A673 (cell line): ENCODE data around the gene MINDY2. TPM values are rescaled to one million over a fixed set of nuclear protein-coding genes. Genes with fewer than 3 reads are reported as not detected.

Source experiments
- Bru-seq: library from RNA; stranded (reverse); fragments of 400-500 nt; gene quantifications from one replicate; lab custom pipeline; 2021; lab: Mats Ljungman, UMichigan
- BruChase-seq, 2 experiments: library from RNA; stranded (reverse); fragments of 400-500 nt; gene quantifications; one replicate each; lab custom pipeline; 2021; lab: Mats Ljungman, UMichigan
- BruUV-seq: library from RNA; stranded (reverse); fragments of 400-500 nt; replicated peaks from 2 replicates; lab custom pipeline; 2021; lab: Mats Ljungman, UMichigan
- CTCF ChIA-PET: fragments of 300-600 bp; sonication (Branson Sonifier 250); formaldehyde crosslinking; loops from one replicate; lab custom pipeline; 2022; ENCODE audit warnings: antibody characterized with exemption; lab: Charles Lee
- POLR2A ChIA-PET: fragments of 300-600 bp; sonication (Branson Sonifier 250); formaldehyde crosslinking; loops from one replicate; lab custom pipeline; 2022; ENCODE audit warnings: antibody characterized with exemption; ENCODE audit not compliant: low non-redundant PET; lab: Charles Lee
- DNase-seq: peaks from one replicate; pipeline ENCODE4 v3.0.0-alpha.2; 2015; ENCODE audit warnings: low spot score
- H3K27ac ChIP-seq: fragments of 200-600 bp; sonication (generic); 2 replicates; pipeline ENCODE4 v1.5.1; 2016; ENCODE audit warnings: mixed run types, low read depth, mild to moderate bottlenecking, mixed read lengths, antibody characterized with exemption, low read length; ENCODE audit not compliant: poor library complexity, severe bottlenecking
- H3K27me3 ChIP-seq: fragments of 200-600 bp; sonication (generic); replicated peaks from 2 replicates; pipeline ENCODE4 v1.6.1; 2017; ENCODE audit warnings: mixed run types, low read depth, mild to moderate bottlenecking, mixed read lengths, antibody characterized with exemption, low read length; ENCODE audit not compliant: insufficient read depth, poor library complexity
- H3K36me3 ChIP-seq: fragments of 200-600 bp; sonication (generic); 2 replicates; pipeline ENCODE4 v1.6.1; 2016; ENCODE audit warnings: mixed run types, mild to moderate bottlenecking, mixed read lengths, antibody characterized with exemption, low read length; ENCODE audit not compliant: insufficient read depth, poor library complexity, severe bottlenecking
- H3K4me1 ChIP-seq: fragments of 200-600 bp; sonication (generic); 2 replicates; pipeline ENCODE4 v1.6.1; 2017; ENCODE audit warnings: mixed run types, mild to moderate bottlenecking, mixed read lengths, antibody characterized with exemption, low read length; ENCODE audit not compliant: insufficient read depth, poor library complexity, severe bottlenecking
- H3K4me3 ChIP-seq: fragments of 200-600 bp; sonication (generic); 2 replicates; pipeline ENCODE4 v1.5.1; 2016; ENCODE audit warnings: low read depth, mixed run types, mild to moderate bottlenecking, mixed read lengths, low read length; ENCODE audit not compliant: poor library complexity, severe bottlenecking
- H3K9me3 ChIP-seq: fragments of 200-600 bp; sonication (generic); 2 replicates; pipeline ENCODE4 v1.6.1; 2016; ENCODE audit warnings: mixed run types, low read depth, mild to moderate bottlenecking, mixed read lengths, antibody characterized with exemption, low read length; ENCODE audit not compliant: poor library complexity, severe bottlenecking
- EZH2 ChIP-seq: fragments of 200-600 bp; sonication (generic); IDR thresholded peaks from 2 replicates; pipeline ENCODE4 v1.6.1; 2017; ENCODE audit warnings: borderline replicate concordance, low read depth, mild to moderate bottlenecking, mixed read lengths, antibody characterized with exemption, low read length; ENCODE audit not compliant: poor library complexity, severe bottlenecking
- intact Hi-C: fragments of 100-400 bp; cut with micrococcal nuclease; formaldehyde crosslinking; loops from one replicate; pipeline ENCODE4 v1.10.0; 2022; ENCODE audit not compliant: unreplicated experiment
- long read RNA-seq: library from polyadenylated mRNA; stranded (forward); transcript quantifications from one replicate; pipeline ENCODE4 v2.0.0, GENCODE V29; 2022
- total RNA-seq: library from RNA; stranded (reverse); gene quantifications from 2 replicates; pipeline ENCODE4 v1.2.3, GENCODE V29; 2021
- TF ChIP-seq, protein P1 (sequence below): fragments of 300-800, 200-600 bp; sonication (generic); conservative IDR thresholded peaks from 2 replicates; pipeline ENCODE4 v1.5.1; 2017; ENCODE audit warnings: low read depth, mild to moderate bottlenecking, antibody characterized with exemption, low read length, moderate library complexity, mixed read lengths

The MINDY2 gene, protein sequence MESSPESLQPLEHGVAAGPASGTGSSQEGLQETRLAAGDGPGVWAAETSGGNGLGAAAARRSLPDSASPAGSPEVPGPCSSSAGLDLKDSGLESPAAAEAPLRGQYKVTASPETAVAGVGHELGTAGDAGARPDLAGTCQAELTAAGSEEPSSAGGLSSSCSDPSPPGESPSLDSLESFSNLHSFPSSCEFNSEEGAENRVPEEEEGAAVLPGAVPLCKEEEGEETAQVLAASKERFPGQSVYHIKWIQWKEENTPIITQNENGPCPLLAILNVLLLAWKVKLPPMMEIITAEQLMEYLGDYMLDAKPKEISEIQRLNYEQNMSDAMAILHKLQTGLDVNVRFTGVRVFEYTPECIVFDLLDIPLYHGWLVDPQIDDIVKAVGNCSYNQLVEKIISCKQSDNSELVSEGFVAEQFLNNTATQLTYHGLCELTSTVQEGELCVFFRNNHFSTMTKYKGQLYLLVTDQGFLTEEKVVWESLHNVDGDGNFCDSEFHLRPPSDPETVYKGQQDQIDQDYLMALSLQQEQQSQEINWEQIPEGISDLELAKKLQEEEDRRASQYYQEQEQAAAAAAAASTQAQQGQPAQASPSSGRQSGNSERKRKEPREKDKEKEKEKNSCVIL
- 13.0 and 14.1 TPM in 2 replicates for total RNA-seq
- percentile 59 among the genes with signal in this experiment for Bru-seq, nascent RNA
- percentile 61 among the genes with signal in this experiment for BruChase-seq, experiment 1, labeled RNA remaining after a 2-hour chase
- BruChase-seq, experiment 2, labeled RNA remaining after a 6-hour chase, result percentile 74 among the genes with signal in this experiment
- long read RNA-seq, full-length matches to known transcripts, result 7 of 33 reads
- long read RNA-seq, partial matches to known transcripts, result 0 of 33 reads
- long read RNA-seq, other reads (novel, unspliced or antisense), result 26 of 33 reads

- BruUV-seq, result no TSS peak
- Histone ChIP-seq H3K4me1 (peaks cover 10% of the 10 kb centered on the region), H3K4me3 (peak within 1 kb of the TSS; percentile 85), H3K36me3 (no peaks in the 10 kb centered on the region), H3K27ac (peak within 1 kb of the TSS; percentile 83), H3K27me3 (no peaks in the 10 kb centered on the region), H3K9me3 (no peaks in the 10 kb centered on the region)
- CTCF ChIA-PET, result interaction anchor here (0.5 to 1.4 kb wide), 7 partner anchors 11 to 558 kb away, joined by 3 to 14 read pairs (median 3); partner anchors contain the start of gene ADAM10
- intact Hi-C loops, result loop anchor here (5.0 kb wide), 1 partner anchor 499 kb away; no protein-coding TSS in a partner anchor
- TF ChIP-seq EZH2, result no peak
- TF ChIP-seq, protein P1, sequence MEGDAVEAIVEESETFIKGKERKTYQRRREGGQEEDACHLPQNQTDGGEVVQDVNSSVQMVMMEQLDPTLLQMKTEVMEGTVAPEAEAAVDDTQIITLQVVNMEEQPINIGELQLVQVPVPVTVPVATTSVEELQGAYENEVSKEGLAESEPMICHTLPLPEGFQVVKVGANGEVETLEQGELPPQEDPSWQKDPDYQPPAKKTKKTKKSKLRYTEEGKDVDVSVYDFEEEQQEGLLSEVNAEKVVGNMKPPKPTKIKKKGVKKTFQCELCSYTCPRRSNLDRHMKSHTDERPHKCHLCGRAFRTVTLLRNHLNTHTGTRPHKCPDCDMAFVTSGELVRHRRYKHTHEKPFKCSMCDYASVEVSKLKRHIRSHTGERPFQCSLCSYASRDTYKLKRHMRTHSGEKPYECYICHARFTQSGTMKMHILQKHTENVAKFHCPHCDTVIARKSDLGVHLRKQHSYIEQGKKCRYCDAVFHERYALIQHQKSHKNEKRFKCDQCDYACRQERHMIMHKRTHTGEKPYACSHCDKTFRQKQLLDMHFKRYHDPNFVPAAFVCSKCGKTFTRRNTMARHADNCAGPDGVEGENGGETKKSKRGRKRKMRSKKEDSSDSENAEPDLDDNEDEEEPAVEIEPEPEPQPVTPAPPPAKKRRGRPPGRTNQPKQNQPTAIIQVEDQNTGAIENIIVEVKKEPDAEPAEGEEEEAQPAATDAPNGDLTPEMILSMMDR, result peak; percentile 53
- POLR2A ChIA-PET, result interaction anchor here (0.6 to 0.8 kb wide), 2 partner anchors 21 to 109 kb away, joined by 3 to 8 read pairs; partner anchors contain the start of gene ADAM10
- DNase-seq, result peak; percentile 99
Measured at GRCh38 chr15:58770857-58771620, at the start of gene MINDY2. Gene MINDY2, plus strand, starts transcription at chr15:58771302. Its CDS starts 94 bp downstream, at chr15:58771396.

- TF ChIP-seq EZH2, result no peak
- TF ChIP-seq, protein P1, result no peak
- CTCF ChIA-PET, result no interaction called here
- POLR2A ChIA-PET, result no interaction called here
- Histone ChIP-seq H3K27me3 (no peaks in the 10 kb centered on the region), H3K27ac (no peak overlapping the region), H3K4me3 (no peak overlapping the region), H3K9me3 (no peaks in the 10 kb centered on the region), H3K36me3 (no peaks in the 10 kb centered on the region), H3K4me1 (peaks cover 3% of the 10 kb centered on the region)
- no peak for DNase-seq
- BruUV-seq, result no TSS peak
- intact Hi-C loops, result no loop called here
Measured at GRCh38 chr15:58724466-58724865, 46.6 kb upstream of the MINDY2 start.
